Thyroid gland (tissue), 4 donors: Measurements from ENCODE around the gene GPRC6A.

ENCODE experiments used
- CTCF ChIP-seq, 6 experiments: fragments of 200-600 bp in 3 of 6; fragments of 450-650 bp in 3 of 6; sonication (generic) in 3 of 6; IDR thresholded peaks; one replicate each; pipeline ENCODE4 v1.5.1; 2016 to 2019; ENCODE audit warnings: antibody characterized with exemption in 6 of 6, mild to moderate bottlenecking in 2 of 6, inconsistent platforms in 1 of 6, moderate library complexity in 1 of 6
- POLR2A ChIP-seq, 2 donors: fragments of 450-650 bp; IDR thresholded peaks; one replicate each; pipeline ENCODE4 v1.6.1; 2017; ENCODE audit warnings: antibody characterized with exemption in 2 of 2, mild to moderate bottlenecking in 2 of 2, moderate library complexity in 1 of 2

- TF ChIP-seq CTCF (IDR thresholded peaks at IDR 0.05) (no peak), POLR2A (IDR thresholded peaks at IDR 0.05) (no peak)
Observed at GRCh38 chr6:116877743-116878142, 48.9 kb upstream of the GPRC6A start.
